T-cell (primary cell): ENCODE measurements around the gene CARD14. TPM values are rescaled to one million over a fixed set of nuclear protein-coding genes. Genes with fewer than 3 reads are reported as not detected.

Experiments
- ATAC-seq, 4 experiments: fragments of 200-7000 bp in 3 of 4; fragments of 150-1000 bp in 1 of 4; cut with Tn5 transposase; replicated peaks in 1 of 4; 1 replicate in 3 of 4; 2 replicates in 1 of 4; pipeline ENCODE4 v1.10.0; 2021; ENCODE audit warnings: moderate library complexity in 3 of 4, mild to moderate bottlenecking in 2 of 4, moderate number of reproducible peaks in 1 of 4
- CTCF ChIA-PET, 2 donors: fragments of 300-600 bp; sonication (Branson Sonifier 250); formaldehyde crosslinking; loops; one replicate each; lab custom pipeline; 2022; ENCODE audit warnings: antibody characterized with exemption in 2 of 2; lab: Charles Lee
- POLR2A ChIA-PET, 2 donors: fragments of 300-600 bp; sonication (Branson Sonifier 250); formaldehyde crosslinking; loops; one replicate each; lab custom pipeline; 2022; ENCODE audit warnings: antibody characterized with exemption in 2 of 2; lab: Charles Lee
- DNase-seq, 35 experiments: peaks; one replicate each; pipeline versions ENCODE4 v3.0.0 to v3.0.0-alpha.2; 2013 to 2023
- H3K27ac ChIP-seq: one replicate; pipeline ENCODE4 v1.5.1; 2013; ENCODE audit warnings: low read length
- H3K27me3 ChIP-seq, 2 experiments: replicated peaks in 1 of 2; 1 replicate in 1 of 2; 2 replicates in 1 of 2; pipeline versions ENCODE4 v1.6.1 to v1.7.0; 2013; ENCODE audit warnings: low read length in 1 of 2, mixed read lengths in 1 of 2; ENCODE audit not compliant: control insufficient read depth in 2 of 2, insufficient read depth in 2 of 2; ENCODE audit errors: extremely low read depth in 1 of 2
- H3K36me3 ChIP-seq, 2 donors: 1 replicate in 1 of 2; 2 replicates in 1 of 2; pipeline versions ENCODE4 v1.6.1 to v1.7.0; 2013; ENCODE audit warnings: low read length in 1 of 2; ENCODE audit not compliant: control insufficient read depth in 2 of 2, insufficient read depth in 1 of 2; ENCODE audit errors: extremely low read depth in 1 of 2
- H3K4me1 ChIP-seq, 2 experiments: 1 replicate in 1 of 2; 2 replicates in 1 of 2; pipeline versions ENCODE4 v1.6.1 to v1.7.0; 2013; ENCODE audit warnings: low read length in 2 of 2, mixed read lengths in 1 of 2; ENCODE audit not compliant: insufficient read depth in 2 of 2, control insufficient read depth in 1 of 2; ENCODE audit errors: extremely low read depth in 1 of 2
- H3K4me3 ChIP-seq, 2 donors: 1 replicate in 1 of 2; 2 replicates in 1 of 2; pipeline versions ENCODE4 v1.5.1 to v1.7.0; 2013; ENCODE audit warnings: mild to moderate bottlenecking in 2 of 2, low read length in 1 of 2, moderate library complexity in 1 of 2; ENCODE audit not compliant: control insufficient read depth in 1 of 2; ENCODE audit errors: extremely low read depth in 1 of 2
- H3K9me3 ChIP-seq: 2 replicates; pipeline ENCODE4 v1.7.0; 2013
- H3K27ac Mint-ChIP-seq, 2 donors: one replicate each; pipeline ENCODE4 v1.8.0; 2020 to 2021; ENCODE audit warnings: mild to moderate bottlenecking in 2 of 2, mixed read lengths in 2 of 2
- H3K27me3 Mint-ChIP-seq, 2 donors: one replicate each; pipeline ENCODE4 v1.8.0; 2021 to 2022; ENCODE audit warnings: mixed read lengths in 2 of 2
- H3K36me3 Mint-ChIP-seq: one replicate; pipeline ENCODE4 v1.8.0; 2021; ENCODE audit warnings: mixed read lengths
- H3K4me1 Mint-ChIP-seq, 3 donors: one replicate each; pipeline ENCODE4 v1.8.0; 2020 to 2022; ENCODE audit warnings: mixed read lengths in 3 of 3, mild to moderate bottlenecking in 1 of 3
- H3K4me3 Mint-ChIP-seq, 3 donors: one replicate each; pipeline ENCODE4 v1.8.0; 2020 to 2022; ENCODE audit warnings: mild to moderate bottlenecking in 3 of 3, mixed read lengths in 3 of 3, moderate library complexity in 3 of 3
- H3K9me3 Mint-ChIP-seq, 3 donors: one replicate each; pipeline ENCODE4 v1.8.0; 2020 to 2022; ENCODE audit warnings: mixed read lengths in 3 of 3
- WGBS: methylation state at CpG from one replicate; pipeline ENCODE4 v1.1.5; 2013; ENCODE audit warnings: missing lambda C conversion rate; ENCODE audit not compliant: insufficient coverage; 5-methylcytosine and 5-hydroxymethylcytosine counted together
- total RNA-seq, 35 experiments: library from RNA in 6 of 35; stranded (reverse) in 6 of 35; fragments of 120-200 nt in 1 of 35; gene quantifications; one replicate each; pipeline versions ENCODE4 v1.2.1 to v1.2.4 and lab custom pipeline; 2013 to 2026

CARD14 gene
- total RNA-seq, 5 donors from 2014 or later (not counting 1 experiment from before 2014, with no cell fraction given) = 0.06 to 0.10 TPM; not detected in 3

GRCh38 chr17:80227666-80228065 is 57.8 kb downstream of the CARD14 start:
- ChIA-PET CTCF (no interaction called here), POLR2A (no interaction called here)
- Mint-ChIP-seq H3K27me3 (no peaks in the 10 kb centered on the region), H3K4me3 (no peak overlapping the region), H3K9me3 (peaks cover 3 to 12% (median 8%) of the 10 kb centered on the region in 3 donors), H3K4me1 (peaks cover 0 to 11% (median 7%) of the 10 kb centered on the region in 3 donors), H3K27ac (no peak overlapping the region), H3K36me3 (peaks cover 40% of the 10 kb centered on the region)
- Histone ChIP-seq H3K36me3 (peaks cover 0 to 14% of the 10 kb centered on the region in 2 donors), H3K27ac (no peak overlapping the region), H3K27me3 (no peaks in the 10 kb centered on the region), H3K9me3 (no peaks in the 10 kb centered on the region), H3K4me3 (no peak overlapping the region), H3K4me1 (no peaks in the 10 kb centered on the region)
- DNase-seq (no peak), ATAC-seq (no peak)
- WGBS = 86% methylated on average over 5 of the region's 11 CpGs

- Mint-ChIP-seq H3K36me3 (peaks cover 38% of the 10 kb centered on the region), H3K4me1 (peaks cover 0 to 5% (median under 1%) of the 10 kb centered on the region in 3 donors), H3K27me3 (no peaks in the 10 kb centered on the region), H3K9me3 (peaks cover 5 to 17% (median 9%) of the 10 kb centered on the region in 3 donors), H3K4me3 (no peak overlapping the region), H3K27ac (no peak overlapping the region)
- Histone ChIP-seq H3K4me1 (no peaks in the 10 kb centered on the region), H3K27me3 (no peaks in the 10 kb centered on the region), H3K36me3 (peaks cover 0 to 19% of the 10 kb centered on the region in 2 donors), H3K4me3 (no peak overlapping the region), H3K9me3 (no peaks in the 10 kb centered on the region), H3K27ac (no peak overlapping the region)
- 99% methylated on average over 10 of the region's 14 CpGs for WGBS
- DNase-seq (no peak), ATAC-seq (no peak)
- CTCF ChIA-PET = no interaction called here
- POLR2A ChIA-PET = no interaction called here
These were observed 58.6 kb downstream of the CARD14 start for GRCh38 chr17:80228477-80228876.

DNA sequence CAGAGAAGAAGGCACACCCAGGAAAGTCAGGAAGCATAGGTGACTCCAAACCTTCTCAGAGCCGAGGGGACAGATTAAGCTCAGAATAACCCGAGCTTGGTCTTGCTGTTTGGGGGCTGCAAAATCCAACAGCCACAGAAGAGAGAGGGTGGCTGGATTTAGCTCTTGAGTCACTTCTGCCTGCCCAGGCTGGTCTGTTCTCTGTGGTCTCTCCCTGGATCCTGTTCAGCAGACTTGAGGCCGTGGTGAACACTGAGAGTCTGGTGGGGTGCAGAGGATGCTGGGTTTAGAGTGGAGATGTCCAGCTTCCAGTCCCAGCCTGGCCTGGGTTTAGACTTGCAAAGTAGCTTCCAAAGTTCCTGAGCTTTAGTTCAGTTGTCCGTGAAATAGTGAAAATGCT is 59.2 kb downstream of the CARD14 start:
- POLR2A ChIA-PET = interaction anchor here in 1 of 2 donors (0.6 kb wide), 1 partner anchor 29 kb away, joined by 3 read pairs; no protein-coding TSS in a partner anchor
- Mint-ChIP-seq H3K9me3 (peaks cover 5 to 18% (median 9%) of the 10 kb centered on the region in 3 donors), H3K4me3 (no peak overlapping the region), H3K27ac (no peak overlapping the region), H3K36me3 (peaks cover 43% of the 10 kb centered on the region), H3K27me3 (no peaks in the 10 kb centered on the region), H3K4me1 (peaks cover 0 to 2% (median 0%) of the 10 kb centered on the region in 3 donors)
- Histone ChIP-seq H3K27me3 (no peaks in the 10 kb centered on the region), H3K4me1 (no peaks in the 10 kb centered on the region), H3K9me3 (no peaks in the 10 kb centered on the region), H3K36me3 (peaks cover 0 to 21% of the 10 kb centered on the region in 2 donors), H3K4me3 (no peak overlapping the region), H3K27ac (no peak overlapping the region)
- DNase-seq (no peak), ATAC-seq (no peak)
- CTCF ChIA-PET = interaction anchor here in 1 of 2 donors (0.6 kb wide), 1 partner anchor 763 kb away, joined by 4 read pairs; the partner anchor contains the start of gene CHMP6
- 81% methylated on average over 4 of the region's 4 CpGs for WGBS

DNA sequence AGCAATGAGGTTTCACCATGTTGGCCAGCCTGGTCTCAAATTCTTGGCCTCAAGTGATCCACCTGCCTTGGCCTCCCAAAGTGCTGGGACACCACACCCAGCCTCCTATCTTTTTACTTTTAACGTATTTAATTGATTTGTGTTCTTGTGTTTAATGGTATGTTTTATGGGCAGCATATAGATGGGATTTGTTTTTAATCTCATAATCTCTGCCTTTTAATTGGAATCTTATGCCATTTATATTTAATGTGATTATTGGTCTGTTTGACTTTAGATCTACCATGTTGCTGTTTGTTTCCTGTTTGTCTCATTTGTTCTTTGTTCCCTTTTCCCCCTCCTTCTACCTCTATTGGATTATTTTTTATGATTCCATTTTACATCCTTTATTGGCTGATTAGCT is 62.6 kb downstream of the CARD14 start:
- H3K4me3 ChIP-seq = no peak overlapping the region
- H3K27ac Mint-ChIP-seq = no peak overlapping the region
- no peaks in the 10 kb centered on the region for H3K4me1 Mint-ChIP-seq
- no peaks in the 10 kb centered on the region for H3K4me1 ChIP-seq
- no peaks in the 10 kb centered on the region for H3K27me3 ChIP-seq
- peaks cover 58% of the 10 kb centered on the region for H3K36me3 Mint-ChIP-seq
- DNase-seq = no peak
- no peaks in the 10 kb centered on the region for H3K27me3 Mint-ChIP-seq
- H3K27ac ChIP-seq = no peak overlapping the region
- peaks cover 5 to 23% (median 11%) of the 10 kb centered on the region in 3 donors for H3K9me3 Mint-ChIP-seq
- WGBS = no CpG with 5 or more reads among the region's 1 CpG
- no peak for ATAC-seq
- no peak overlapping the region for H3K4me3 Mint-ChIP-seq
- ChIA-PET POLR2A (no interaction called here), CTCF (no interaction called here)
- peaks cover 2 to 41% of the 10 kb centered on the region in 2 donors for H3K36me3 ChIP-seq
- no peaks in the 10 kb centered on the region for H3K9me3 ChIP-seq

- ChIA-PET POLR2A (interaction anchor here in 1 of 2 donors (0.7 kb wide), 1 partner anchor 13 kb away, joined by 4 read pairs; the partner anchor contains the start of gene SGSH), CTCF (no interaction called here)
- Histone ChIP-seq H3K4me1 (no peaks in the 10 kb centered on the region), H3K9me3 (no peaks in the 10 kb centered on the region), H3K4me3 (no peak overlapping the region), H3K27ac (no peak overlapping the region), H3K27me3 (no peaks in the 10 kb centered on the region), H3K36me3 (peaks cover 4 to 44% of the 10 kb centered on the region in 2 donors)
- H3K27me3 Mint-ChIP-seq = no peaks in the 10 kb centered on the region
- no peak overlapping the region for H3K4me3 Mint-ChIP-seq
- ATAC-seq (no peak), DNase-seq (no peak)
- WGBS = 100% methylated on average over 2 of the region's 3 CpGs
- peaks cover 5 to 23% (median 11%) of the 10 kb centered on the region in 3 donors for H3K9me3 Mint-ChIP-seq
- H3K4me1 Mint-ChIP-seq = no peaks in the 10 kb centered on the region
- H3K36me3 Mint-ChIP-seq = peaks cover 63% of the 10 kb centered on the region
- no peak overlapping the region for H3K27ac Mint-ChIP-seq
These were observed 63.4 kb downstream of the CARD14 start for GRCh38 chr17:80233202-80233601.

DNA sequence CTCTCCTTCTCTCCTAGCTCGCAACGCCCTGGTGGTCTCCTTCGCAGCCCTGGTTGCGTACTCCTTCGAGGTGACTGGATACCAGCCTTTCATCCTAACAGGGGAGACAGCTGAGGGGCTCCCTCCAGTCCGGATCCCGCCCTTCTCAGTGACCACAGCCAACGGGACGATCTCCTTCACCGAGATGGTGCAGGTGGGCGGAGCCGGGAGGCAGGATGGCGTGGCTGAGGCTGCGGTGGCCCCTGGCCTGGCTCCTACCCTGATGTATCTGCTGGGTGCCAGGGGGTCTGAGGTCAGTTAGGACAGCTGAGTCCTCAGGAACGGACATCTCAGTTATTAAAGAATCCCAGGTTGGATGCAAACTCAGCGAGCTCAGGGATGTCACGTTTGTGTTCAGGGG is 67.1 kb downstream of the CARD14 start:
- Histone ChIP-seq H3K36me3 (peaks cover 4 to 51% of the 10 kb centered on the region in 2 donors), H3K9me3 (no peaks in the 10 kb centered on the region), H3K4me1 (no peaks in the 10 kb centered on the region), H3K27ac (no peak overlapping the region), H3K4me3 (no peak overlapping the region), H3K27me3 (no peaks in the 10 kb centered on the region)
- H3K9me3 Mint-ChIP-seq = peaks cover 5 to 17% (median 6%) of the 10 kb centered on the region in 3 donors
- H3K36me3 Mint-ChIP-seq = peaks cover 60% of the 10 kb centered on the region
- no peaks in the 10 kb centered on the region for H3K4me1 Mint-ChIP-seq
- ChIA-PET POLR2A (no interaction called here), CTCF (interaction anchor here in 1 of 2 donors (1.0 kb wide), 1 partner anchor 41 kb away, joined by 3 read pairs; no protein-coding TSS in a partner anchor)
- H3K27ac Mint-ChIP-seq = no peak overlapping the region
- DNase-seq (no peak), ATAC-seq (no peak)
- H3K4me3 Mint-ChIP-seq = no peak overlapping the region
- no peaks in the 10 kb centered on the region for H3K27me3 Mint-ChIP-seq
- WGBS = 93% methylated on average over 12 of the region's 17 CpGs
